ENCODE data around the gene PHF2. TPM values are rescaled to one million over a fixed set of nuclear protein-coding genes. Genes with fewer than 3 reads are reported as not detected.

PHF2 gene
- total RNA-seq, 1 donor from 2014 or later = 12.1 TPM

- peaks cover 10% of the 10 kb centered on the region for H3K9me3 Mint-ChIP-seq (ENCODE audit: unreplicated experiment)
- Histone ChIP-seq H3K4me3 (ENCODE audit: insufficient read depth, low read depth, low read length) (no peak overlapping the region), H3K36me3 (ENCODE audit: insufficient read depth, low read length) (no peaks in the 10 kb centered on the region), H2AFZ (ENCODE audit: low read depth, low read length) (no peak overlapping the region), H3K4me1 (ENCODE audit: insufficient read depth, low read length) (no peaks in the 10 kb centered on the region), H3K27ac (ENCODE audit: low read depth, low read length) (no peak overlapping the region), H3K9me3 (ENCODE audit: insufficient read depth, low read depth, low read length) (peaks cover 19% of the 10 kb centered on the region), H3K79me2 (ENCODE audit: insufficient read depth, low read length) (no peaks in the 10 kb centered on the region), H3K27me3 (ENCODE audit: insufficient read depth, low read length) (no peaks in the 10 kb centered on the region), H3K9ac (ENCODE audit: low read length) (no peak overlapping the region), H4K20me1 (ENCODE audit: insufficient read depth, low read length) (no peaks in the 10 kb centered on the region), H3K4me2 (ENCODE audit: low read length) (no peak overlapping the region)
- H3K27ac Mint-ChIP-seq (ENCODE audit: unreplicated experiment) = no peak overlapping the region
- no peaks in the 10 kb centered on the region for H3K36me3 Mint-ChIP-seq (ENCODE audit: low read depth, unreplicated experiment)
- no peaks in the 10 kb centered on the region for H3K4me1 Mint-ChIP-seq (ENCODE audit: low read depth, unreplicated experiment)
- peaks cover 15% of the 10 kb centered on the region for H3K27me3 Mint-ChIP-seq (ENCODE audit: low read depth, unreplicated experiment)
- no peak overlapping the region for H3K4me3 Mint-ChIP-seq (ENCODE audit: unreplicated experiment)
- TF ChIP-seq EZH2 (IDR thresholded peaks at IDR 0.05; ENCODE audit: insufficient read depth, low read length) = no peak
- TF ChIP-seq CTCF (IDR thresholded peaks at IDR 0.05; ENCODE audit: insufficient read depth, low read depth, low read length) = no peak
- no peak for DNase-seq (ENCODE audit: low read depth)
- FAIRE-seq = no peak
Measured at GRCh38 chr9:93726147-93726546, 149.8 kb downstream of the PHF2 start.

Small RNA genes lying within 50 kb of the gene (microRNA-seq; reads per million reads assigned to microRNA genes)
- gene MIR548AU = not detected

Other genes starting within 250 kb of the PHF2 start
- 57.7 and 61.7 TPM in 2 replicates for gene FAM120A, start 124.9 kb upstream of the PHF2 start, total RNA-seq
- gene FAM120AOS, start 123.0 kb upstream of the PHF2 start, total RNA-seq = 29.6 and 29.7 TPM in 2 replicates